Right hindlimb (tissue), 1 donor: Measurements from ENCODE around the gene BCL2.
A peak's percentile ranks its signal among the peaks of the same experiment; 100 is the strongest.

ENCODE experiments used
- DNase-seq: peaks from one replicate; pipeline ENCODE4 v3.0.0-alpha.2; 2018

BCL2 gene

GRCh38 chr18:63074981-63075404 is 244.6 kb downstream of the BCL2 start:
- DNase-seq, result peak; percentile 85

GRCh38 chr18:63073481-63073880 is 246.1 kb downstream of the BCL2 start:
- no peak for DNase-seq
